PC-3 (cell line): ENCODE results near the gene GGA1. TPM values are rescaled to one million over a fixed set of nuclear protein-coding genes. Genes with fewer than 3 reads are reported as not detected.

Experiments used
- ATAC-seq: fragments of 200-7000 bp; cut with Tn5 transposase; 2 replicates; pipeline ENCODE4 v1.9.1; 2020; ENCODE audit warnings: mild to moderate bottlenecking, moderate library complexity
- BruUV-seq: library from RNA; stranded (reverse); fragments of 400-500 nt; replicated peaks from 2 replicates; lab custom pipeline; 2021; lab: Mats Ljungman, UMichigan
- CTCF ChIA-PET: fragments of 300-600 bp; sonication (Branson Sonifier 250); formaldehyde crosslinking; loops from one replicate; lab custom pipeline; 2022; ENCODE audit warnings: antibody characterized with exemption; lab: Charles Lee
- POLR2A ChIA-PET: fragments of 300-600 bp; sonication (Branson Sonifier 250); formaldehyde crosslinking; loops from one replicate; lab custom pipeline; 2022; ENCODE audit warnings: antibody characterized with exemption; ENCODE audit not compliant: unreplicated experiment; lab: Charles Lee
- DNase-seq: peaks from one replicate; pipeline ENCODE4 v3.0.0-alpha.2; 2015
- H2AFZ ChIP-seq: fragments of 300-600 bp; sonication (generic); 2 replicates; pipeline ENCODE4 v1.6.0; 2016; ENCODE audit warnings: antibody characterized with exemption, low read length
- H3F3A ChIP-seq: fragments of 300-600 bp; sonication (generic); one replicate; pipeline ENCODE4 v1.6.0; 2017; ENCODE audit warnings: antibody characterized with exemption, low read length, control low read depth, mild to moderate bottlenecking; ENCODE audit not compliant: unreplicated experiment
- H3K27ac ChIP-seq: fragments of 300-600 bp; sonication (generic); 2 replicates; pipeline ENCODE4 v1.5.1; 2016; ENCODE audit warnings: mild to moderate bottlenecking, low read length
- H3K27me3 ChIP-seq: fragments of 300-600 bp; sonication (generic); 2 replicates; pipeline ENCODE4 v1.6.1; 2016; ENCODE audit warnings: low read length, mixed read lengths
- H3K36me3 ChIP-seq: fragments of 300-600 bp; sonication (generic); 2 replicates; pipeline ENCODE4 v1.6.1; 2016; ENCODE audit warnings: low read depth, mixed run types, low read length, mixed read lengths
- H3K4me1 ChIP-seq: fragments of 300-600 bp; sonication (generic); 2 replicates; pipeline ENCODE4 v1.5.1; 2016; ENCODE audit warnings: low read length; ENCODE audit not compliant: insufficient read depth
- H3K4me2 ChIP-seq: fragments of 300-600 bp; sonication (generic); 2 replicates; pipeline ENCODE4 v1.6.0; 2016; ENCODE audit warnings: low read length
- H3K4me3 ChIP-seq: fragments of 300-600 bp; sonication (generic); 2 replicates; pipeline ENCODE4 v1.5.1; 2016; ENCODE audit warnings: mild to moderate bottlenecking, low read length, mixed read lengths
- H3K79me2 ChIP-seq: fragments of 300-600 bp; sonication (generic); 2 replicates; pipeline ENCODE4 v1.6.1; 2017; ENCODE audit warnings: low read length, mixed read lengths
- H3K9ac ChIP-seq: fragments of 300-600 bp; sonication (generic); 2 replicates; pipeline ENCODE4 v1.6.0; 2016; ENCODE audit warnings: mild to moderate bottlenecking, low read length
- H3K9me2 ChIP-seq: fragments of 300-600 bp; sonication (generic); replicated peaks from 2 replicates; pipeline ENCODE4 v1.6.1; 2016; ENCODE audit warnings: mixed run types, low read length, mixed read lengths
- H3K9me3 ChIP-seq: fragments of 300-600 bp; sonication (generic); 2 replicates; pipeline ENCODE4 v1.6.1; 2016; ENCODE audit warnings: low read length, mixed read lengths
- H4K20me1 ChIP-seq: fragments of 300-600 bp; sonication (generic); 2 replicates; pipeline ENCODE4 v1.6.1; 2016; ENCODE audit warnings: low read length, mixed read lengths
- CTCF ChIP-seq: fragments of 300-600 bp; sonication (generic); conservative IDR thresholded peaks from 2 replicates; pipeline ENCODE4 v1.5.1; 2017; ENCODE audit warnings: antibody characterized with exemption, low read depth, mild to moderate bottlenecking, low read length
- EZH2 ChIP-seq: fragments of 300-600 bp; sonication (generic); IDR thresholded peaks from one replicate; pipeline ENCODE4 v1.6.1; 2017; ENCODE audit warnings: antibody characterized with exemption, mild to moderate bottlenecking, low read length; ENCODE audit not compliant: unreplicated experiment
- EZH2phosphoT487 ChIP-seq: fragments of 300-600 bp; sonication (generic); IDR thresholded peaks from 2 replicates; pipeline ENCODE4 v1.6.1; 2018; ENCODE audit warnings: mild to moderate bottlenecking, antibody characterized with exemption, low read length, borderline replicate concordance
- intact Hi-C: fragments of 100-400 bp; cut with micrococcal nuclease; formaldehyde crosslinking; loops from 2 replicates; pipeline ENCODE4 v1.9.0; 2023
- total RNA-seq: library from RNA; depleted of rRNA; stranded (reverse); fragments of >200 nt; gene quantifications from 2 replicates; pipeline ENCODE4 v1.2.3, GENCODE V29; 2014

The GGA1 gene
- total RNA-seq, 1 experiment from 2014 or later = 49.1 TPM

DNA sequence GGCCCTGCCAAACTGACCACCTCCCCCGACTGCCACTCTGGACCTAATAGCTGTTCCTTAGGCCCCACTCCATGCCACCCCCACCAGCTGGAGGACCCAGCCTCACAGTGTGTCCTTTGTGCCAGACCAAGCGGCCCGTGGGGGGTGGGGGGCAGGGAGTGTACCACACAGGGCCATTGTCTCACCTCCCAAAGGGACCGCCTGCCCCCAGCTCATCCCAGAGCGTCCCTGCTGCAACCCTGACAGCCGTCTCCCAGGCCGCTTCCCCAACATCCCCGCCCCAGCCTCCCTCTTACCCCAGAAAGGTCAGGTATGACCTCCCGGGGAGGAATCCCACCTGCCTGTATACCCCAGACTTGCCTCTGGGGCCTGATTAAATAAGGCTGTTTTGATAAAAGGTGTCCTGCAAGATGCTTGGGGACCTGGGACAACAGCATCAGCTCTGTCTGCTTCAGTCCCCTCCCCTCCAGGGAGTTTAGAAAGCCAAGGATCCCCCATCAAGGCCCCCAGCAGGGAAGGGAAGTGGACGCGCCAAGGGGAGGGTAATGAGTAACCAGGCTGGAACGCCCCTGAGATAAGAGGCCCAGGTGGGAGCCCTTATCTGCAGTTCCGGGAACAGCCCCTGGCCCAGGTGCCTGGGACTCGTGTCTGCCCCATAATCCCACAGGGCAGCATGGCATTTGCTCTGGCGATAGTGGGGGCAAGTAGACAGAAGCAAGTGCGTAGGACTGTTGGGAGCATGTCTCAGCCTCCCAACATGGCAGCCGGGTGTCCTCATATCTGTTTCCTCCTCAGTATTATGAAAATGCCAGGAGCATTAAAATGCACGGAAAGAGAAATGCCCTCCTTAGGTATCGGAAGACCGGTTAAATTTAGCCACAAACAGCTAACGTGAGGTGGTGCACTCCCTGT, 39.4 kb upstream of the GGA1 start:
- no peaks in the 10 kb centered on the region for H3K9me3 ChIP-seq
- intact Hi-C loops = no loop called here
- no peak overlapping the region for H3K9ac ChIP-seq
- no peak overlapping the region for H2AFZ ChIP-seq
- no peak overlapping the region for H3K4me3 ChIP-seq
- no peak for ATAC-seq
- peaks cover 29% of the 10 kb centered on the region for H3K4me1 ChIP-seq
- peaks cover 7% of the 10 kb centered on the region for H3K36me3 ChIP-seq
- no peak for TF ChIP-seq EZH2
- no peak for TF ChIP-seq EZH2phosphoT487
- TF ChIP-seq CTCF = no peak
- H3K27ac ChIP-seq = no peak overlapping the region
- no peaks in the 10 kb centered on the region for H3K9me2 ChIP-seq
- H3K27me3 ChIP-seq = no peaks in the 10 kb centered on the region
- ChIA-PET CTCF (interaction anchor here (0.6 to 1.5 kb wide), 2 partner anchors 23 to 521 kb away, joined by 3 to 16 read pairs; no protein-coding TSS in a partner anchor), POLR2A (no interaction called here)
- no peak for DNase-seq
- H3F3A ChIP-seq = no peaks in the 10 kb centered on the region
- peaks cover 8% of the 10 kb centered on the region for H4K20me1 ChIP-seq
- TSS peak; percentile 21 for BruUV-seq
- peak overlapping the region; percentile 16; the same call in 1 of the 2 replicates for H3K4me2 ChIP-seq
- H3K79me2 ChIP-seq = peaks cover 25% of the 10 kb centered on the region

GRCh38 chr22:37569921-37570660, 38.5 kb upstream of the GGA1 start:
- H3K36me3 ChIP-seq = peaks cover 5% of the 10 kb centered on the region
- intact Hi-C loops = no loop called here
- no peak overlapping the region for H3K9ac ChIP-seq
- TF ChIP-seq EZH2phosphoT487 (no peak), CTCF (no peak)
- no peaks in the 10 kb centered on the region for H3K9me3 ChIP-seq
- POLR2A ChIA-PET = no interaction called here
- BruUV-seq = no TSS peak
- ATAC-seq (peak; percentile 23; the same call in 1 of the 2 replicates), DNase-seq (peak; percentile 48)
- H3K9me2 ChIP-seq = no peaks in the 10 kb centered on the region
- H3K4me3 ChIP-seq = no peak overlapping the region
- no peaks in the 10 kb centered on the region for H3F3A ChIP-seq
- CTCF ChIA-PET = interaction anchor here (0.6 to 1.5 kb wide), 2 partner anchors 22 to 522 kb away, joined by 3 to 16 read pairs; no protein-coding TSS in a partner anchor
- H3K27me3 ChIP-seq = no peaks in the 10 kb centered on the region
- peak overlapping the region; percentile 16; the same call in 1 of the 2 replicates for H3K4me2 ChIP-seq
- no peak overlapping the region for H3K27ac ChIP-seq
- peaks cover 24% of the 10 kb centered on the region for H3K4me1 ChIP-seq
- H4K20me1 ChIP-seq = 0 out of 2 replicates have a peak, but pooled peaks cover 4% of the 10 kb centered on the region
- H2AFZ ChIP-seq = no peak overlapping the region
- H3K79me2 ChIP-seq = peaks cover 17% of the 10 kb centered on the region
